ENCODE results near the gene EML6. TPM values are rescaled to one million over a fixed set of nuclear protein-coding genes. Genes with fewer than 3 reads are reported as not detected.

The EML6 gene
- polyA plus RNA-seq (0.26 to 2.0 TPM (median 0.96 TPM) in 3 replicates), polyA minus RNA-seq (1.0 to 1.8 TPM (median 1.7 TPM) in 3 replicates)
- polyA plus RNA-seq (2011; ENCODE audit: low read depth), result 1.1 TPM
- 0.36 and 0.57 TPM in 2 replicates for polyA plus RNA-seq (2011; cell fraction: cytosol; rRNA removed)
- 1.9 and 4.1 TPM in 2 replicates for polyA plus RNA-seq (2011; cell fraction: nucleus; rRNA removed)
- polyA plus RNA-seq (2012; ENCODE audit: low replicate concordance), result 0.38 and 1.6 TPM in 2 replicates
- polyA minus RNA-seq (2011; cell fraction: cytosol; rRNA and poly(A)+ RNA removed), result not detected
- 0.84 and 2.3 TPM in 2 replicates for polyA minus RNA-seq (2011; cell fraction: nucleus; rRNA and poly(A)+ RNA removed)

DNA sequence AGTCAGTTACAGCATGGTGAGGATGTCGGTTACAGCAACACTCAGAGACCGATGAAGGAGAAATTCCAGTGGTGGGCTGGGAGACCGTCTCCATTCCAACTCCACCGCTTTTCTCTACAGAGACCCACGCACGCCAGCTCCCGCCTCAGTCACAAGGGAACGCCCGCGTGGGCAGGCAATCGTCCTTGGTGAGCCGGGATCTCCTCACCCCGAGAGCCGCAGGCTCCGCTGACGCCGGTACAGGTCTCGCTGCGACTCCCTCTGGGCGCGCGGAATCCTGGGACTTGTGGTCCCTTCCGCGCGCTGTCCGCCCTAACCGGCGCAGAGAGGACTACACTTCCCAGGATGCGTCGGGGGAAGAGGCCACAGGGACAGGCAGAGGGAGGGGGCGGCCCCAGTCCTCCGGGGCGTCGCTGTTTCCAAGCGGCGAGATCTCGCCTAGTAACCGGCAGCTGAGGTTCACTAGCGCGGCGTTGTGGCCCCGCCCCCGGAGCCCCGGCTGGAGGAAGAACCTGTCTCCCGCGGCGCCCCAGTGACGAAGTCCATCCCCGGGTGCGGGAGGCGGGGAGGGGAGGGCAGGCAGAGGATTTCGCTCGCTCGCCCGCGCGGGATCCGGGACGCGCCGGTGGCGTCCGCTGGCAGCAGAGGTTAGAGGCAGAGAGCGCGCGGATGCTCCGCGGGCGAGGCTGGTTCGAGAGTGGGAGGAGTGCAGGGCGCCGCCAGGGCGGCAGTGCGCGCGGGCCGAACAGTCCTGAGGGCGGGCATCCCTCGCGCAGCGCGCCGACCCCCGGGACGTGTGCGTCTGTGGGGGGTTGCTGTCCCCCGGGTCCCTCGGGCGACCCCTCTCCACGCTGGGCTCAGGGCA is at the start of gene EML6:
EML6 (plus strand) TSS at position 532 of the 865 bp plus-strand sequence. CDS start 1,400 bp downstream, outside the sequence.
- Histone ChIP-seq H3K79me2 (ENCODE audit: control insufficient read depth, insufficient read depth, low read length) (no peaks in the 10 kb centered on the region), H3K4me1 (ENCODE audit: control insufficient read depth, extremely low read depth, insufficient read depth, low read length) (peaks cover 17% of the 10 kb centered on the region), H3K4me3 (ENCODE audit: control insufficient read depth in 2 of 3, extremely low read depth in 1 of 3, insufficient read depth in 2 of 3, low read depth in 1 of 3, low read length in 3 of 3) (peak within 1 kb of the TSS; percentile 79 to 96 (median 92)), H3K36me3 (ENCODE audit: control insufficient read depth in 2 of 2, extremely low read depth in 1 of 2, insufficient read depth in 2 of 2, low read length in 2 of 2) (no peaks in the 10 kb centered on the region), H3K4me2 (ENCODE audit: control insufficient read depth, extremely low read depth, insufficient read depth, low read depth, low read length) (peak within 1 kb of the TSS; percentile 100), H3K9ac (ENCODE audit: control insufficient read depth, extremely low read depth, insufficient read depth, low read length) (peak within 1 kb of the TSS; percentile 86), H3K9me3 (ENCODE audit: control insufficient read depth, low read depth, low read length) (no peaks in the 10 kb centered on the region), H2AFZ (ENCODE audit: control insufficient read depth, low read length) (peak within 1 kb of the TSS; percentile 96), H3K27me3 (ENCODE audit: control insufficient read depth, extremely low read depth, insufficient read depth, low read length) (peaks cover 16% of the 10 kb centered on the region), H3K9me1 (ENCODE audit: control insufficient read depth, extremely low read depth, insufficient read depth, low read length) (no peaks in the 10 kb centered on the region), H3K27ac (ENCODE audit: control insufficient read depth, insufficient read depth, low read length) (peak within 1 kb of the TSS; percentile 94), H4K20me1 (ENCODE audit: control insufficient read depth, extremely low read depth, insufficient read depth, low read length) (no peaks in the 10 kb centered on the region)
- no peak for TF ChIP-seq EZH2 (IDR thresholded peaks at IDR 0.05; ENCODE audit: low read length)
- TF ChIP-seq, protein P1, sequence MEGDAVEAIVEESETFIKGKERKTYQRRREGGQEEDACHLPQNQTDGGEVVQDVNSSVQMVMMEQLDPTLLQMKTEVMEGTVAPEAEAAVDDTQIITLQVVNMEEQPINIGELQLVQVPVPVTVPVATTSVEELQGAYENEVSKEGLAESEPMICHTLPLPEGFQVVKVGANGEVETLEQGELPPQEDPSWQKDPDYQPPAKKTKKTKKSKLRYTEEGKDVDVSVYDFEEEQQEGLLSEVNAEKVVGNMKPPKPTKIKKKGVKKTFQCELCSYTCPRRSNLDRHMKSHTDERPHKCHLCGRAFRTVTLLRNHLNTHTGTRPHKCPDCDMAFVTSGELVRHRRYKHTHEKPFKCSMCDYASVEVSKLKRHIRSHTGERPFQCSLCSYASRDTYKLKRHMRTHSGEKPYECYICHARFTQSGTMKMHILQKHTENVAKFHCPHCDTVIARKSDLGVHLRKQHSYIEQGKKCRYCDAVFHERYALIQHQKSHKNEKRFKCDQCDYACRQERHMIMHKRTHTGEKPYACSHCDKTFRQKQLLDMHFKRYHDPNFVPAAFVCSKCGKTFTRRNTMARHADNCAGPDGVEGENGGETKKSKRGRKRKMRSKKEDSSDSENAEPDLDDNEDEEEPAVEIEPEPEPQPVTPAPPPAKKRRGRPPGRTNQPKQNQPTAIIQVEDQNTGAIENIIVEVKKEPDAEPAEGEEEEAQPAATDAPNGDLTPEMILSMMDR (optimal IDR thresholded peaks at IDR 0.05 in 1 of 3, IDR thresholded peaks at IDR 0.05 in 1 of 3, conservative IDR thresholded peaks at IDR 0.05 in 1 of 3; ENCODE audit: extremely low read depth in 1 of 3, insufficient read depth in 2 of 3, low read length in 3 of 3), result peak in 2 of 3 experiments; percentile 29 to 44
- peak; percentile 23 for FAIRE-seq
- DNase-seq (ENCODE audit: low read depth, low spot score), result peak; percentile 80
- dilution Hi-C loops (cut with MboI; ENCODE audit: extremely low pct_ligation_motif_present, low sequenced_read_pairs), result no loop called here

- no peak overlapping the region for H3K4me3 ChIP-seq (ENCODE audit: control insufficient read depth in 2 of 3, extremely low read depth in 1 of 3, insufficient read depth in 2 of 3, low read depth in 1 of 3, low read length in 3 of 3)
- FAIRE-seq (no peak), DNase-seq (ENCODE audit: low read depth, low spot score) (no peak)
- dilution Hi-C loops (cut with MboI; ENCODE audit: extremely low pct_ligation_motif_present, low sequenced_read_pairs), result no loop called here
- H3K4me1 ChIP-seq (ENCODE audit: control insufficient read depth, extremely low read depth, insufficient read depth, low read length), result peaks cover 30% of the 10 kb centered on the region
- H3K27ac ChIP-seq (ENCODE audit: control insufficient read depth, insufficient read depth, low read length), result no peak overlapping the region
- H3K4me2 ChIP-seq (ENCODE audit: control insufficient read depth, extremely low read depth, insufficient read depth, low read depth, low read length), result no peak overlapping the region
- H3K9me1 ChIP-seq (ENCODE audit: control insufficient read depth, extremely low read depth, insufficient read depth, low read length), result no peaks in the 10 kb centered on the region
- H3K79me2 ChIP-seq (ENCODE audit: control insufficient read depth, insufficient read depth, low read length), result no peaks in the 10 kb centered on the region
- no peaks in the 10 kb centered on the region for H4K20me1 ChIP-seq (ENCODE audit: control insufficient read depth, extremely low read depth, insufficient read depth, low read length)
- TF ChIP-seq EZH2 (IDR thresholded peaks at IDR 0.05; ENCODE audit: low read length), result no peak
- TF ChIP-seq, protein P1 (optimal IDR thresholded peaks at IDR 0.05 in 1 of 3, IDR thresholded peaks at IDR 0.05 in 1 of 3, conservative IDR thresholded peaks at IDR 0.05 in 1 of 3; ENCODE audit: extremely low read depth in 1 of 3, insufficient read depth in 2 of 3, low read length in 3 of 3), result no peak
- no peak overlapping the region for H3K9ac ChIP-seq (ENCODE audit: control insufficient read depth, extremely low read depth, insufficient read depth, low read length)
- H2AFZ ChIP-seq (ENCODE audit: control insufficient read depth, low read length), result no peak overlapping the region
- H3K36me3 ChIP-seq (ENCODE audit: control insufficient read depth in 2 of 2, extremely low read depth in 1 of 2, insufficient read depth in 2 of 2, low read length in 2 of 2), result peaks cover 4 to 5% of the 10 kb centered on the region in 2 experiments
- no peaks in the 10 kb centered on the region for H3K27me3 ChIP-seq (ENCODE audit: control insufficient read depth, extremely low read depth, insufficient read depth, low read length)
- H3K9me3 ChIP-seq (ENCODE audit: control insufficient read depth, low read depth, low read length), result no peaks in the 10 kb centered on the region
These were observed 48.2 kb upstream of the EML6 start for GRCh38 chr2:54675281-54675680.

Measured in keratinocyte (primary cell).